ENCODE results near the gene ADAM12.
"Not testable (repeated sequence)": the region's sequence is repeated elsewhere in the genome, so short reads cannot be mapped to it uniquely, and the experiment has no call there.

Gene ADAM12

GRCh38 chr10:126177417-126178030, 210.8 kb downstream of the ADAM12 start:
- no peak overlapping the region for H3K4me3 ChIP-seq (replicated peaks; ENCODE audit: low read depth, low read length)
- TF ChIP-seq CTCF (IDR thresholded peaks at IDR 0.05; ENCODE audit: low read length, missing control alignments) = no peak
- DNase-seq (ENCODE audit: low read depth) = no peak

GRCh38 chr10:126175641-126176262, 212.5 kb downstream of the ADAM12 start:
- no peak for DNase-seq (ENCODE audit: low read depth)
- no peak overlapping the region for H3K4me3 ChIP-seq (replicated peaks; ENCODE audit: low read depth, low read length)
- no peak for TF ChIP-seq CTCF (IDR thresholded peaks at IDR 0.05; ENCODE audit: low read length, missing control alignments)

- not testable (repeated sequence) for H3K4me3 ChIP-seq (replicated peaks; ENCODE audit: low read depth, low read length); DNase-seq (ENCODE audit: low read depth)
These were observed 215.5 kb downstream of the ADAM12 start for GRCh38 chr10:126172755-126173154.

- peak overlapping the region; percentile 9 for H3K4me3 ChIP-seq (replicated peaks; ENCODE audit: low read depth, low read length)
- peak; percentile 76 for DNase-seq (ENCODE audit: low read depth)
- no peak for TF ChIP-seq CTCF (IDR thresholded peaks at IDR 0.05; ENCODE audit: low read length, missing control alignments)
These were observed 216.7 kb downstream of the ADAM12 start for GRCh38 chr10:126171555-126171954.

GRCh38 chr10:126170776-126171175, 217.5 kb downstream of the ADAM12 start:
- TF ChIP-seq CTCF (IDR thresholded peaks at IDR 0.05; ENCODE audit: low read length, missing control alignments) = no peak
- H3K4me3 ChIP-seq (replicated peaks; ENCODE audit: low read depth, low read length) = no peak overlapping the region
- DNase-seq (ENCODE audit: low read depth) = no peak

- H3K4me3 ChIP-seq (replicated peaks; ENCODE audit: low read depth, low read length) = no peak overlapping the region
- DNase-seq (ENCODE audit: low read depth) = no peak
- no peak for TF ChIP-seq CTCF (IDR thresholded peaks at IDR 0.05; ENCODE audit: low read length, missing control alignments)
These were observed 217.9 kb downstream of the ADAM12 start for GRCh38 chr10:126170371-126170770.

GRCh38 chr10:126169899-126170298, 218.4 kb downstream of the ADAM12 start:
- no peak for DNase-seq (ENCODE audit: low read depth)
- no peak for TF ChIP-seq CTCF (IDR thresholded peaks at IDR 0.05; ENCODE audit: low read length, missing control alignments)
- no peak overlapping the region for H3K4me3 ChIP-seq (replicated peaks; ENCODE audit: low read depth, low read length)
